HCT116 (cell line): ENCODE measurements around the gene ESD. TPM values are rescaled to one million over a fixed set of nuclear protein-coding genes. Genes with fewer than 3 reads are reported as not detected.

Experiments used
- ATAC-seq: fragments of 200-7000 bp; cut with Tn5 transposase; 2 replicates; pipeline ENCODE4 v1.9.1; 2020; ENCODE audit warnings: mild to moderate bottlenecking, moderate library complexity
- BruUV-seq: library from RNA; stranded (reverse); fragments of 400-500 nt; replicated peaks from 2 replicates; lab custom pipeline; 2021; lab: Mats Ljungman, UMichigan
- CTCF ChIA-PET: fragments of 300-600 bp; sonication (Branson Sonifier 250); formaldehyde crosslinking; loops from one replicate; lab custom pipeline; 2021; ENCODE audit warnings: antibody characterized with exemption; lab: Charles Lee
- POLR2A ChIA-PET: fragments of 300-600, 350-600 bp; sonication (Branson Sonifier 250); formaldehyde crosslinking; loops from one replicate; lab custom pipeline; 2021; ENCODE audit warnings: antibody characterized with exemption; lab: Charles Lee
- RAD21 ChIA-PET, 2 experiments: fragments of 300-600 bp; sonication (Branson Sonifier 250); formaldehyde crosslinking; loops; one replicate each; lab custom pipeline; 2023; ENCODE audit warnings: low total read pairs in 2 of 2; ENCODE audit not compliant: uncharacterized antibody in 2 of 2, unreplicated experiment in 2 of 2, low non-redundant PET in 1 of 2; lab: Charles Lee
- DNase-seq: peaks from one replicate; pipeline ENCODE4 v3.0.0-alpha.2; 2010; ENCODE audit warnings: low read depth, low spot score
- H2AFZ ChIP-seq: fragments of 200-600 bp; shearing (Covaris generic), sonication (generic); 2 replicates; pipeline ENCODE4 v1.6.1; 2017; ENCODE audit warnings: low read depth, mixed run types, mixed read lengths, antibody characterized with exemption, low read length; ENCODE audit not compliant: poor library complexity, severe bottlenecking
- H3K27ac ChIP-seq: 2 replicates; pipeline ENCODE4 v1.5.1; 2012; ENCODE audit warnings: low read depth, low read length
- H3K27me3 ChIP-seq: fragments of 200-600 bp; sonication (generic); 2 replicates; pipeline ENCODE4 v1.6.1; 2016; ENCODE audit warnings: mixed run types, low read length, mixed read lengths; ENCODE audit not compliant: insufficient read depth
- H3K36me3 ChIP-seq, 2 experiments: fragments of 200-500 bp in 1 of 2; fragments of 200-600 bp in 1 of 2; sonication (Bioruptor generic) in 1 of 2; sonication (generic) in 1 of 2; 2 replicates each; pipeline versions ENCODE4 v1.5.1 to v1.6.1; 2014 to 2016; ENCODE audit warnings: low read length in 2 of 2, inconsistent platforms in 1 of 2, mixed read lengths in 1 of 2, mixed run types in 1 of 2; ENCODE audit not compliant: insufficient read depth in 2 of 2, control insufficient read depth in 1 of 2
- H3K4me1 ChIP-seq, 2 experiments: fragments of 200-600 bp in 1 of 2; sonication (generic) in 1 of 2; 2 replicates each; pipeline versions ENCODE4 v1.5.1 to v1.6.1; 2012 to 2017; ENCODE audit warnings: low read length in 2 of 2, inconsistent platforms in 1 of 2, mild to moderate bottlenecking in 1 of 2, mixed read lengths in 1 of 2, mixed run types in 1 of 2, moderate library complexity in 1 of 2; ENCODE audit not compliant: insufficient read depth in 2 of 2, control insufficient read depth in 1 of 2
- H3K4me2 ChIP-seq: fragments of 200-600 bp; sonication (generic); 2 replicates; pipeline ENCODE4 v1.6.1; 2017; ENCODE audit warnings: mixed run types, low read length, mixed read lengths
- H3K4me3 ChIP-seq, 2 experiments: fragments of 200-600 bp in 1 of 2; sonication (generic) in 1 of 2; replicated peaks in 1 of 2; 2 replicates each; pipeline ENCODE4 v1.5.1; 2011 to 2016; ENCODE audit warnings: low read length in 2 of 2, control low read depth in 1 of 2, low read depth in 1 of 2, mild to moderate bottlenecking in 1 of 2, mixed read lengths in 1 of 2, mixed run types in 1 of 2
- H3K79me2 ChIP-seq: fragments of 200-600 bp; sonication (generic); 2 replicates; pipeline ENCODE4 v1.6.1; 2017; ENCODE audit warnings: mild to moderate bottlenecking, mixed run types, low read length, moderate library complexity, mixed read lengths; ENCODE audit not compliant: insufficient read depth
- H3K9ac ChIP-seq: fragments of 200-600 bp; sonication (generic); 2 replicates; pipeline ENCODE4 v1.6.1; 2016; ENCODE audit warnings: low read length, mixed read lengths
- H3K9me2 ChIP-seq: fragments of 200-600 bp; sonication (generic), shearing (Covaris generic); 2 replicates; pipeline ENCODE4 v1.6.1; 2017; ENCODE audit warnings: mixed run types, mild to moderate bottlenecking, moderate library complexity; ENCODE audit not compliant: insufficient read depth
- H3K9me3 ChIP-seq, 2 experiments: fragments of 200-500 bp in 1 of 2; fragments of 200-600 bp in 1 of 2; sonication (Bioruptor generic) in 1 of 2; sonication (generic) in 1 of 2; 2 replicates each; pipeline ENCODE4 v1.6.1; 2014 to 2017; ENCODE audit warnings: low read length in 2 of 2, mixed read lengths in 2 of 2, inconsistent platforms in 1 of 2, low read depth in 1 of 2, mild to moderate bottlenecking in 1 of 2, mixed run types in 1 of 2, moderate library complexity in 1 of 2; ENCODE audit not compliant: control insufficient read depth in 1 of 2, insufficient read depth in 1 of 2
- H4K20me1 ChIP-seq: fragments of 200-600 bp; sonication (generic), shearing (Covaris generic); 2 replicates; pipeline ENCODE4 v1.6.1; 2017; ENCODE audit warnings: mixed run types, mild to moderate bottlenecking, moderate library complexity; ENCODE audit not compliant: insufficient read depth
- ATF3 ChIP-seq: IDR thresholded peaks from 2 replicates; pipeline ENCODE4 v1.6.1; 2012
- CBX3 ChIP-seq: IDR thresholded peaks from 2 replicates; pipeline ENCODE4 v1.6.1; 2012; ENCODE audit warnings: low read depth
- CEBPB ChIP-seq: IDR thresholded peaks from 2 replicates; pipeline ENCODE4 v1.6.1; 2012; ENCODE audit warnings: low read depth
- CTCF ChIP-seq, 3 experiments: fragments of 200-600 bp in 1 of 3; sonication (generic) in 1 of 3; IDR thresholded peaks in 2 of 3; conservative IDR thresholded peaks in 1 of 3; 2 replicates each; pipeline ENCODE4 v1.5.1; 2012 to 2017; ENCODE audit warnings: low read depth in 2 of 3, low read length in 2 of 3, antibody characterized with exemption in 1 of 3, borderline replicate concordance in 1 of 3, control low read depth in 1 of 3, mild to moderate bottlenecking in 1 of 3, mixed read lengths in 1 of 3, mixed run types in 1 of 3, moderate library complexity in 1 of 3; ENCODE audit not compliant: insufficient read depth in 1 of 3
- EGR1 ChIP-seq: IDR thresholded peaks from 2 replicates; pipeline ENCODE4 v1.6.1; 2012; ENCODE audit warnings: low read depth
- ELF1 ChIP-seq: IDR thresholded peaks from 2 replicates; pipeline ENCODE4 v1.6.1; 2012; ENCODE audit warnings: low read depth, borderline replicate concordance
- EZH2phosphoT487 ChIP-seq: fragments of 200-600 bp; IDR thresholded peaks from 2 replicates; pipeline ENCODE4 v1.6.1; 2018; ENCODE audit warnings: antibody characterized with exemption, borderline replicate concordance
- FOSL1 ChIP-seq: IDR thresholded peaks from 2 replicates; pipeline ENCODE4 v1.6.1; 2012; ENCODE audit warnings: low read depth
- MAX ChIP-seq: IDR thresholded peaks from 2 replicates; pipeline ENCODE4 v1.6.1; 2012
- POLR2AphosphoS5 ChIP-seq: IDR thresholded peaks from 2 replicates; pipeline ENCODE4 v1.6.1; 2011; ENCODE audit warnings: mild to moderate bottlenecking, low read depth, low read length, moderate library complexity
- RAD21 ChIP-seq: IDR thresholded peaks from 2 replicates; pipeline ENCODE4 v1.6.1; 2012; ENCODE audit warnings: low read depth, mild to moderate bottlenecking
- REST ChIP-seq: IDR thresholded peaks from 2 replicates; pipeline ENCODE4 v1.6.1; 2012; ENCODE audit warnings: low read depth
- SP1 ChIP-seq: IDR thresholded peaks from 2 replicates; pipeline ENCODE4 v1.6.1; 2012; ENCODE audit warnings: low read depth
- TCF7L2 ChIP-seq: IDR thresholded peaks from 2 replicates; pipeline ENCODE4 v1.7.0; 2011; ENCODE audit warnings: borderline replicate concordance, inconsistent platforms; ENCODE audit not compliant: insufficient read depth, insufficient read length; ENCODE audit errors: extremely low read depth
- YY1 ChIP-seq: IDR thresholded peaks from 2 replicates; pipeline ENCODE4 v1.6.1; 2011; ENCODE audit warnings: low read length, low read depth, moderate library complexity, mild to moderate bottlenecking; ENCODE audit not compliant: insufficient replicate concordance; ENCODE audit errors: extremely low read depth
- ZBTB33 ChIP-seq: IDR thresholded peaks from 2 replicates; pipeline ENCODE4 v1.6.1; 2011; ENCODE audit warnings: mild to moderate bottlenecking, low read length, moderate library complexity; ENCODE audit not compliant: insufficient replicate concordance; ENCODE audit errors: extremely low read depth
- ZFX ChIP-seq: fragments of 450-650 bp; IDR thresholded peaks from 2 replicates; pipeline ENCODE4 v1.6.1; 2017
- intact Hi-C: fragments of 100-400 bp; cut with micrococcal nuclease; formaldehyde crosslinking; loops from 2 replicates; pipeline ENCODE4 v1.10.0; 2022
- total RNA-seq: library from RNA; stranded (reverse); gene quantifications from one replicate; pipeline ENCODE4 v1.2.1, GENCODE V29; 2021; ENCODE audit not compliant: unreplicated experiment

Gene ESD
- total RNA-seq, 1 experiment from 2014 or later = 111 TPM

GRCh38 chr13:46801858-46802257, 4.9 kb upstream of the ESD start:
- no peak for ATAC-seq
- RAD21 ChIA-PET = no interaction called here
- Histone ChIP-seq H3K27ac (no peak overlapping the region), H3K36me3 (no peaks in the 10 kb centered on the region), H3K79me2 (peaks cover under 1% of the 10 kb centered on the region; the same call in 1 of the 2 replicates), H3K9me3 (no peaks in the 10 kb centered on the region), H3K27me3 (no peaks in the 10 kb centered on the region), H3K4me2 (no peak overlapping the region), H2AFZ (no peak overlapping the region), H3K9ac (no peak overlapping the region), H4K20me1 (no peaks in the 10 kb centered on the region), H3K4me1 (peaks cover 8 to 23% of the 10 kb centered on the region in 2 experiments; a peak in 3 of 4 replicates), H3K4me3 (no peak overlapping the region), H3K9me2 (no peaks in the 10 kb centered on the region)
- no TSS peak for BruUV-seq
- TF ChIP-seq RAD21 (no peak), EGR1 (no peak), YY1 (no peak), CBX3 (no peak), ATF3 (no peak), CEBPB (no peak), CTCF (IDR thresholded peaks at IDR 0.05 in 2 of 3, conservative IDR thresholded peaks at IDR 0.05 in 1 of 3; ENCODE audit: borderline replicate concordance in 1 of 3, insufficient read depth in 1 of 3, low read depth in 2 of 3, low read length in 2 of 3) (no peak), EZH2phosphoT487 (no peak), ZFX (no peak), ELF1 (no peak), POLR2AphosphoS5 (no peak), REST (no peak), FOSL1 (no peak), TCF7L2 (no peak), SP1 (no peak), ZBTB33 (no peak), MAX (no peak)
- DNase-seq = no peak
- POLR2A ChIA-PET = no interaction called here
- intact Hi-C loops = no loop called here
- CTCF ChIA-PET = no interaction called here
